ENCODE measurements around the gene FAM78A. TPM values are rescaled to one million over a fixed set of nuclear protein-coding genes. Genes with fewer than 3 reads are reported as not detected.

The FAM78A gene
- total RNA-seq, 3 donors from 2014 or later (not counting 1 experiment from before 2014, with no cell fraction given) = 57.6 to 91.7 (median 88.3) TPM

- H3K36me3 Mint-ChIP-seq = no peaks in the 10 kb centered on the region
- Histone ChIP-seq H3K9me3 (ENCODE audit: control insufficient read depth, insufficient read depth, low read length) (no peaks in the 10 kb centered on the region), H3K4me3 (ENCODE audit: low read length) (peak overlapping the region; percentile 14), H3K36me3 (ENCODE audit: control insufficient read depth, insufficient read depth, low read length) (peaks cover 8% of the 10 kb centered on the region), H3K4me1 (ENCODE audit: control insufficient read depth, insufficient read depth, low read length) (peaks cover 64% of the 10 kb centered on the region), H3K27ac (ENCODE audit: low read length) (peak overlapping the region; percentile 86), H3K27me3 (ENCODE audit: control insufficient read depth, insufficient read depth, low read length) (no peaks in the 10 kb centered on the region)
- intact Hi-C loops (cut with micrococcal nuclease) = loop anchor here (1.0 to 10.0 kb wide), 4 partner anchors 14 to 1117 kb away; partner anchors contain the start of gene SETX
- DNase-seq (peak; percentile 79 to 93), ATAC-seq (peak; percentile 82 to 84 (median 82))
- H3K9me3 Mint-ChIP-seq = no peaks in the 10 kb centered on the region
- peaks cover 40 to 53% of the 10 kb centered on the region in 2 donors for H3K4me1 Mint-ChIP-seq
- H3K4me3 Mint-ChIP-seq = peak overlapping the region; percentile 89
- no peak for TF ChIP-seq CTCF (IDR thresholded peaks at IDR 0.05)
- WGBS (ENCODE audit: insufficient coverage) = under 1% methylated on average over 11 of the region's 11 CpGs
- peak overlapping the region; percentile 95 to 97 for H3K27ac Mint-ChIP-seq
- H3K27me3 Mint-ChIP-seq (ENCODE audit: low read depth in 2 of 2) = no peaks in the 10 kb centered on the region
Observed at GRCh38 chr9:131237931-131238401, 38.3 kb downstream of the FAM78A start.

- no peak for TF ChIP-seq CTCF (IDR thresholded peaks at IDR 0.05)
- peaks cover 8% of the 10 kb centered on the region for H3K36me3 ChIP-seq (ENCODE audit: control insufficient read depth, insufficient read depth, low read length)
- H3K4me1 ChIP-seq (ENCODE audit: control insufficient read depth, insufficient read depth, low read length) = peaks cover 65% of the 10 kb centered on the region
- Mint-ChIP-seq H3K9me3 (no peaks in the 10 kb centered on the region), H3K4me1 (peaks cover 40 to 55% of the 10 kb centered on the region in 2 donors), H3K27me3 (ENCODE audit: low read depth in 2 of 2) (no peaks in the 10 kb centered on the region), H3K27ac (peak overlapping the region; percentile 95 to 97), H3K36me3 (no peaks in the 10 kb centered on the region), H3K4me3 (peak overlapping the region; percentile 89)
- no peak overlapping the region for H3K4me3 ChIP-seq (ENCODE audit: low read length)
- no peaks in the 10 kb centered on the region for H3K9me3 ChIP-seq (ENCODE audit: control insufficient read depth, insufficient read depth, low read length)
- WGBS (ENCODE audit: insufficient coverage) = 88% methylated on average over 4 of the region's 7 CpGs
- H3K27me3 ChIP-seq (ENCODE audit: control insufficient read depth, insufficient read depth, low read length) = no peaks in the 10 kb centered on the region
- ATAC-seq (no peak), DNase-seq (no peak)
- intact Hi-C loops (cut with micrococcal nuclease) = loop anchor here (10.0 kb wide), 1 partner anchor 1118 kb away; the partner anchor contains the start of gene SETX
- peak overlapping the region; percentile 86 for H3K27ac ChIP-seq (ENCODE audit: low read length)
Observed at GRCh38 chr9:131237291-131237690, 39.0 kb downstream of the FAM78A start.

GRCh38 chr9:131236761-131237160 lies 39.5 kb downstream of the FAM78A start:
- Mint-ChIP-seq H3K4me1 (peaks cover 40 to 56% of the 10 kb centered on the region in 2 donors), H3K27ac (peak overlapping the region; percentile 95 to 97), H3K4me3 (peak overlapping the region; percentile 89), H3K9me3 (no peaks in the 10 kb centered on the region), H3K27me3 (ENCODE audit: low read depth in 2 of 2) (no peaks in the 10 kb centered on the region), H3K36me3 (no peaks in the 10 kb centered on the region)
- ATAC-seq (no peak), DNase-seq (no peak)
- TF ChIP-seq CTCF (IDR thresholded peaks at IDR 0.05) = no peak
- Histone ChIP-seq H3K27ac (ENCODE audit: low read length) (no peak overlapping the region), H3K4me1 (ENCODE audit: control insufficient read depth, insufficient read depth, low read length) (peaks cover 65% of the 10 kb centered on the region), H3K27me3 (ENCODE audit: control insufficient read depth, insufficient read depth, low read length) (no peaks in the 10 kb centered on the region), H3K9me3 (ENCODE audit: control insufficient read depth, insufficient read depth, low read length) (no peaks in the 10 kb centered on the region), H3K4me3 (ENCODE audit: low read length) (no peak overlapping the region), H3K36me3 (ENCODE audit: control insufficient read depth, insufficient read depth, low read length) (peaks cover 12% of the 10 kb centered on the region)
- intact Hi-C loops (cut with micrococcal nuclease) = loop anchor here (10.0 kb wide), 1 partner anchor 1118 kb away; the partner anchor contains the start of gene SETX
- WGBS (ENCODE audit: insufficient coverage) = 93% methylated on average over 5 of the region's 5 CpGs

- no peaks in the 10 kb centered on the region for H3K9me3 ChIP-seq (ENCODE audit: control insufficient read depth, insufficient read depth, low read length)
- H3K27ac ChIP-seq (ENCODE audit: low read length) = no peak overlapping the region
- no peaks in the 10 kb centered on the region for H3K36me3 Mint-ChIP-seq
- H3K36me3 ChIP-seq (ENCODE audit: control insufficient read depth, insufficient read depth, low read length) = peaks cover 17% of the 10 kb centered on the region
- TF ChIP-seq CTCF (IDR thresholded peaks at IDR 0.05) = no peak
- H3K27ac Mint-ChIP-seq = peak overlapping the region; percentile 90 to 97
- no peaks in the 10 kb centered on the region for H3K27me3 Mint-ChIP-seq (ENCODE audit: low read depth in 2 of 2)
- peaks cover 40 to 56% of the 10 kb centered on the region in 2 donors for H3K4me1 Mint-ChIP-seq
- 97% methylated on average over 8 of the region's 8 CpGs for WGBS (ENCODE audit: insufficient coverage)
- no peak for DNase-seq
- ATAC-seq = no peak
- H3K4me3 ChIP-seq (ENCODE audit: low read length) = no peak overlapping the region
- intact Hi-C loops (cut with micrococcal nuclease) = loop anchor here (10.0 kb wide), 1 partner anchor 1119 kb away; the partner anchor contains the start of gene SETX
- peaks cover 65% of the 10 kb centered on the region for H3K4me1 ChIP-seq (ENCODE audit: control insufficient read depth, insufficient read depth, low read length)
- no peak overlapping the region for H3K4me3 Mint-ChIP-seq
- no peaks in the 10 kb centered on the region for H3K27me3 ChIP-seq (ENCODE audit: control insufficient read depth, insufficient read depth, low read length)
- H3K9me3 Mint-ChIP-seq = no peaks in the 10 kb centered on the region
Observed at GRCh38 chr9:131236161-131236560, 40.1 kb downstream of the FAM78A start.
